Prostate gland (tissue), 2 donors: ENCODE data around the gene ARL6IP1. TPM values are rescaled to one million over a fixed set of nuclear protein-coding genes. Genes with fewer than 3 reads are reported as not detected.
A peak's percentile ranks its signal among the peaks of the same experiment; 100 is the strongest.

ENCODE experiments used
- DNase-seq: peaks from one replicate; pipeline ENCODE4 v3.0.0-alpha.2; 2019; ENCODE audit warnings: low spot score
- H3K27ac ChIP-seq, 2 donors: fragments of 200-600 bp; sonication (generic); 2 replicates each; pipeline ENCODE4 v1.5.1; 2017 to 2019
- H3K27me3 ChIP-seq: fragments of 200-600 bp; sonication (generic); replicated peaks from 2 replicates; pipeline ENCODE4 v1.5.1; 2019; ENCODE audit not compliant: insufficient read depth
- H3K36me3 ChIP-seq, 2 donors: fragments of 200-600 bp; sonication (generic); 1 replicate in 1 of 2; 2 replicates in 1 of 2; pipeline versions ENCODE4 v1.5.1 to v1.8.1; 2017 to 2019
- H3K4me1 ChIP-seq: fragments of 200-600 bp; sonication (generic); replicated peaks from 2 replicates; pipeline ENCODE4 v1.5.1; 2019
- H3K4me3 ChIP-seq, 2 donors: fragments of 200-600 bp; sonication (generic); 2 replicates each; pipeline ENCODE4 v1.5.1; 2017 to 2019
- H3K9me3 ChIP-seq: fragments of 200-600 bp; sonication (generic); 2 replicates; pipeline ENCODE4 v1.5.1; 2017
- POLR2A ChIP-seq: fragments of 450-650 bp; IDR thresholded peaks from one replicate; pipeline ENCODE4 v1.6.1; 2016; ENCODE audit warnings: antibody characterized with exemption, mild to moderate bottlenecking
- POLR2AphosphoS5 ChIP-seq: sonication (generic); formaldehyde crosslinking; IDR thresholded peaks from one replicate; pipeline ENCODE4 v1.6.1; 2017; ENCODE audit warnings: antibody characterized with exemption
- WGBS: methylation state at CpG from one replicate; pipeline ENCODE4 v1.1.5; 2018; 5-methylcytosine and 5-hydroxymethylcytosine counted together
- intact Hi-C: fragments of 100-400 bp; cut with DNase I; formaldehyde crosslinking; loops from one replicate; pipeline ENCODE4 v1.14.2; 2022
- total RNA-seq, 2 donors: library from RNA; depleted of rRNA; stranded (reverse); fragments of >200 nt; gene quantifications; one replicate each; pipeline ENCODE4 v1.1.0, GENCODE V29; 2016
- TF ChIP-seq, protein P1 (sequence below), 4 experiments: fragments of 200-600 bp in 2 of 4; fragments of 450-650 bp in 2 of 4; sonication (generic) in 2 of 4; IDR thresholded peaks; 1 replicate in 3 of 4; 2 replicates in 1 of 4; pipeline ENCODE4 v1.5.1; 2016 to 2019; ENCODE audit warnings: antibody characterized with exemption in 4 of 4, mild to moderate bottlenecking in 2 of 4, moderate library complexity in 2 of 4

Gene ARL6IP1
- total RNA-seq, 2 donors from 2014 or later = 226 to 298 TPM

- Histone ChIP-seq H3K27ac (no peak overlapping the region), H3K4me1 (no peaks in the 10 kb centered on the region), H3K27me3 (no peaks in the 10 kb centered on the region), H3K36me3 (peaks cover 0 to 4% of the 10 kb centered on the region in 2 donors), H3K9me3 (no peaks in the 10 kb centered on the region), H3K4me3 (no peak overlapping the region)
- no peak for DNase-seq
- intact Hi-C loops = no loop called here
- TF ChIP-seq, protein P1, sequence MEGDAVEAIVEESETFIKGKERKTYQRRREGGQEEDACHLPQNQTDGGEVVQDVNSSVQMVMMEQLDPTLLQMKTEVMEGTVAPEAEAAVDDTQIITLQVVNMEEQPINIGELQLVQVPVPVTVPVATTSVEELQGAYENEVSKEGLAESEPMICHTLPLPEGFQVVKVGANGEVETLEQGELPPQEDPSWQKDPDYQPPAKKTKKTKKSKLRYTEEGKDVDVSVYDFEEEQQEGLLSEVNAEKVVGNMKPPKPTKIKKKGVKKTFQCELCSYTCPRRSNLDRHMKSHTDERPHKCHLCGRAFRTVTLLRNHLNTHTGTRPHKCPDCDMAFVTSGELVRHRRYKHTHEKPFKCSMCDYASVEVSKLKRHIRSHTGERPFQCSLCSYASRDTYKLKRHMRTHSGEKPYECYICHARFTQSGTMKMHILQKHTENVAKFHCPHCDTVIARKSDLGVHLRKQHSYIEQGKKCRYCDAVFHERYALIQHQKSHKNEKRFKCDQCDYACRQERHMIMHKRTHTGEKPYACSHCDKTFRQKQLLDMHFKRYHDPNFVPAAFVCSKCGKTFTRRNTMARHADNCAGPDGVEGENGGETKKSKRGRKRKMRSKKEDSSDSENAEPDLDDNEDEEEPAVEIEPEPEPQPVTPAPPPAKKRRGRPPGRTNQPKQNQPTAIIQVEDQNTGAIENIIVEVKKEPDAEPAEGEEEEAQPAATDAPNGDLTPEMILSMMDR (IDR thresholded peaks at IDR 0.05) = no peak
- no peak for TF ChIP-seq POLR2AphosphoS5
- TF ChIP-seq POLR2A = no peak
- 92% methylated on average over 13 of the region's 13 CpGs for WGBS
Observed at GRCh38 chr16:18809165-18809564, 7.8 kb upstream of the ARL6IP1 start.

DNA sequence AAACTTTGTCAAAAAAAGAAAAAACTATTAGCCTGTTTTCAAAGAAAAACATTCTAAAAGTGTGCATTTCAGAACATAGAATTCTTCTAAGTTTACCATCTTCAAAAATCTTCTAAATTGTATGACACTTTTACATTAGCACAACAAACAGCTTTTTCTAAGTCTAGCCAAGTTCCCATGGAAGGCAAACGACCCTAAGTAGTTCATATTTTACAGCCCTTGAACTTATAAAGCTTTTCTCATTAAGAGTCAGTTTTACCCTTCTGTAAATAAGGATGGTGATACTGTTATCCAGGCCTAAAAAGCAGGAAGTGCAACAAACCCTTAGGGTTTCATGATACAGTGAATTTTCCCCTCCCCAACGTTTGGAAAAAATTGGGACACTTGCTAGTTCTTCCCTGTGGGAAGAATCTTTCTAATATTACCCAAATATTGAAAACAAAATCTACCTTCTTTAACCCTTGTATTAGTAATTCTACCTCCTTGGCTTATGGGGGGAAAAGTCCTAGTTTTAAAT lies 4.0 kb upstream of the ARL6IP1 start:
- 13% methylated on average over 2 of the region's 2 CpGs for WGBS
- DNase-seq = no peak
- Histone ChIP-seq H3K4me3 (no peak overlapping the region), H3K4me1 (no peaks in the 10 kb centered on the region), H3K27me3 (no peaks in the 10 kb centered on the region), H3K9me3 (no peaks in the 10 kb centered on the region), H3K36me3 (peaks cover 0 to under 1% of the 10 kb centered on the region in 2 donors), H3K27ac (no peak overlapping the region)
- TF ChIP-seq POLR2AphosphoS5 (no peak), POLR2A (no peak)
- TF ChIP-seq, protein P1 (IDR thresholded peaks at IDR 0.05) = no peak
- intact Hi-C loops = no loop called here

- no peak for DNase-seq
- H3K4me1 ChIP-seq = peaks cover 5% of the 10 kb centered on the region
- H3K4me3 ChIP-seq = no peak overlapping the region
- WGBS = 52% methylated on average over 3 of the region's 3 CpGs
- H3K36me3 ChIP-seq = no peaks in the 10 kb centered on the region
- intact Hi-C loops = no loop called here
- H3K9me3 ChIP-seq = no peaks in the 10 kb centered on the region
- TF ChIP-seq POLR2AphosphoS5 (no peak), POLR2A (no peak)
- TF ChIP-seq, protein P1 (IDR thresholded peaks at IDR 0.05) = no peak
- H3K27me3 ChIP-seq = no peaks in the 10 kb centered on the region
- peak overlapping the region in 1 of 2 donors; percentile 0 for H3K27ac ChIP-seq
Observed at GRCh38 chr16:18804540-18804939, 3.2 kb upstream of the ARL6IP1 start.

- no peak for TF ChIP-seq POLR2A
- no peak for DNase-seq
- peaks cover 5% of the 10 kb centered on the region for H3K4me1 ChIP-seq
- intact Hi-C loops = no loop called here
- peak overlapping the region in 1 of 2 donors; percentile 0 for H3K27ac ChIP-seq
- WGBS = 61% methylated on average over 5 of the region's 5 CpGs
- H3K9me3 ChIP-seq = no peaks in the 10 kb centered on the region
- H3K36me3 ChIP-seq = no peaks in the 10 kb centered on the region
- H3K4me3 ChIP-seq = no peak overlapping the region
- H3K27me3 ChIP-seq = no peaks in the 10 kb centered on the region
Observed at GRCh38 chr16:18803569-18804462, 2.5 kb upstream of the ARL6IP1 start.

DNA sequence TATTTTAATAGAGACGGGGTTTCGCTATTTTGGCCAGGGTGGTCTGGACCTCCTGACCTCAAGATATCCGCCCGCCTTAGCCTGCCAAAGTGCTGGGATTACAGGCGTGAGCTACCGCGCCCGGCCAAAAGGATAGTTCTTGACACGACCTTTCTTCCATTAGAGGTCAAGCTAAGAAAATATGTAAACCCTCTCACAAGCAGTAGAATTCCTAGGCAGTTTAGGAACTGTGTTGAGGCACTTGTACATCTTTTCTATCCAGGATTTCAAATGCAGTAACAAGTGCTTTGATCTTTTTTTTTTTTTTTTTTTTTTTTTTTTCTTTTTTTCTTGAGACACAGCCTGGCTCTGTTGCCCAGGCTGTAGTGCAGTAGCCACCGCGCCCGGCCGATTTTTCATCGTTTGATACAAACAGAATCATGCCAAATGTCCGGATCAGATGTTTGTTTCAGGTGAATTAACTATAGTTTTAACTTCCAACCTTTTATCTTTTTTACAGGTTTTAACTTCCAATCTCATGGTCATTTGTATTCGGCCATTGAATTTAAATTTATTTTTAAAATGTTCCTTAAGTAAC lies 1.5 kb upstream of the ARL6IP1 start:
- Histone ChIP-seq H3K27ac (no peak overlapping the region), H3K4me1 (peaks cover 5% of the 10 kb centered on the region), H3K9me3 (no peaks in the 10 kb centered on the region), H3K36me3 (no peaks in the 10 kb centered on the region), H3K27me3 (no peaks in the 10 kb centered on the region), H3K4me3 (no peak overlapping the region)
- no peak for TF ChIP-seq POLR2A
- TF ChIP-seq, protein P1 (IDR thresholded peaks at IDR 0.05) = no peak
- no peak for TF ChIP-seq POLR2AphosphoS5
- 90% methylated on average over 16 of the region's 16 CpGs for WGBS
- intact Hi-C loops = no loop called here
- no peak for DNase-seq
